ENCODE measurements around the gene SMAD5.

DNA sequence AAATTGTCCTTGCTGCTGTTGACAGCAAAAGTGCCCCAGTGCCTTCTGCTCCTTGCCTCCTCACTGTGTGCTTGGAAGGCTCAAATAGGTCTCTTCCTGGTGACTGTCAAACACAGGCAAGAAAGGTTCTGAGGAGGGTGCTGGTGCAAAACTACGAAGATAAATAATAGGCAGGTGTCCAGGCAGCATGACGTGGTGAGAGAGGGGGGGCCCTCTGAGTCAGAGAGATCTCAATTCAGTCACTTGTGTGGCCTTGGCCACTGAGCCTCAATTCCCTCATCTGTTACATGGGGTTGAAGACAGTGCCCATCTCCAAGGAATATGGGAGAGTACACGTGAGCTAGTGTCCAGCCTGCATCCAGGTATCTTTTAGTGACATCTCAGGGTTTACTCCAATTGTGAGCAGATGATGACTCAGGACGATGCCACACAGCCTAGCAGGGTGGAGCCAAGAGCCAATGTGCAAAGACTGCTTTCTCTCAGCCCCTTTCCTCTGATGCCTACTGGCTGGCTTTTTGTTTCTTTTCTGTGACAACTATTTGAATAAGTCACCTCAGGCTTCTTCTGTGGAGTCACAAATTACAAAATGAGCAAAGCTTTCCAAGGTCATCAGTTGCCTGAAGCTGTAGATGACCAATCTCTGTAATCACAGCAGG, 90.1 kb downstream of the SMAD5 start:
- TF ChIP-seq SIN3A (IDR thresholded peaks at IDR 0.05; ENCODE audit: borderline replicate concordance, insufficient read depth, low read length): no peak
- TF ChIP-seq, protein P1, sequence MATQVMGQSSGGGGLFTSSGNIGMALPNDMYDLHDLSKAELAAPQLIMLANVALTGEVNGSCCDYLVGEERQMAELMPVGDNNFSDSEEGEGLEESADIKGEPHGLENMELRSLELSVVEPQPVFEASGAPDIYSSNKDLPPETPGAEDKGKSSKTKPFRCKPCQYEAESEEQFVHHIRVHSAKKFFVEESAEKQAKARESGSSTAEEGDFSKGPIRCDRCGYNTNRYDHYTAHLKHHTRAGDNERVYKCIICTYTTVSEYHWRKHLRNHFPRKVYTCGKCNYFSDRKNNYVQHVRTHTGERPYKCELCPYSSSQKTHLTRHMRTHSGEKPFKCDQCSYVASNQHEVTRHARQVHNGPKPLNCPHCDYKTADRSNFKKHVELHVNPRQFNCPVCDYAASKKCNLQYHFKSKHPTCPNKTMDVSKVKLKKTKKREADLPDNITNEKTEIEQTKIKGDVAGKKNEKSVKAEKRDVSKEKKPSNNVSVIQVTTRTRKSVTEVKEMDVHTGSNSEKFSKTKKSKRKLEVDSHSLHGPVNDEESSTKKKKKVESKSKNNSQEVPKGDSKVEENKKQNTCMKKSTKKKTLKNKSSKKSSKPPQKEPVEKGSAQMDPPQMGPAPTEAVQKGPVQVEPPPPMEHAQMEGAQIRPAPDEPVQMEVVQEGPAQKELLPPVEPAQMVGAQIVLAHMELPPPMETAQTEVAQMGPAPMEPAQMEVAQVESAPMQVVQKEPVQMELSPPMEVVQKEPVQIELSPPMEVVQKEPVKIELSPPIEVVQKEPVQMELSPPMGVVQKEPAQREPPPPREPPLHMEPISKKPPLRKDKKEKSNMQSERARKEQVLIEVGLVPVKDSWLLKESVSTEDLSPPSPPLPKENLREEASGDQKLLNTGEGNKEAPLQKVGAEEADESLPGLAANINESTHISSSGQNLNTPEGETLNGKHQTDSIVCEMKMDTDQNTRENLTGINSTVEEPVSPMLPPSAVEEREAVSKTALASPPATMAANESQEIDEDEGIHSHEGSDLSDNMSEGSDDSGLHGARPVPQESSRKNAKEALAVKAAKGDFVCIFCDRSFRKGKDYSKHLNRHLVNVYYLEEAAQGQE (IDR thresholded peaks at IDR 0.05; ENCODE audit: insufficient read depth in 1 of 2, low read depth in 2 of 2, low read length in 2 of 2): no peak
- TF ChIP-seq FOXP2 (optimal IDR thresholded peaks at IDR 0.05; ENCODE audit: borderline replicate concordance, extremely low read depth, extremely low read length, insufficient read depth): no peak
- no peak for TF ChIP-seq POLR2AphosphoS5 (IDR thresholded peaks at IDR 0.05; ENCODE audit: low read depth, low read length)

All from PFSK-1 (cell line).